ENCODE data around the gene ZNF648. TPM values are rescaled to one million over a fixed set of nuclear protein-coding genes. Genes with fewer than 3 reads are reported as not detected.

Gene ZNF648
- total RNA-seq, 2 donors from 2014 or later, result 1.8 TPM; not detected in 1

- intact Hi-C loops (cut with DNase I), result loop anchor here (5.0 to 10.0 kb wide), 4 partner anchors 48 to 698 kb away; partner anchors contain the start of gene NPL
- no peak for DNase-seq
- TF ChIP-seq POLR2A (IDR thresholded peaks at IDR 0.05) (no peak), CTCF (IDR thresholded peaks at IDR 0.05) (no peak)
- no peak overlapping the region for H3K27ac ChIP-seq
- no peaks in the 10 kb centered on the region for H3K36me3 ChIP-seq (replicated peaks in 1 of 2; ENCODE audit: insufficient read depth in 1 of 2, low read depth in 2 of 2)
- ATAC-seq, result no peak
- peaks cover 13% of the 10 kb centered on the region for H3K4me1 ChIP-seq
- H3K9me3 ChIP-seq, result no peaks in the 10 kb centered on the region
- H3K4me3 ChIP-seq, result no peak overlapping the region
- no peaks in the 10 kb centered on the region for H3K27me3 ChIP-seq
- 93 to 94% methylated on average over 7 of the region's 7 CpGs for WGBS, 2 donors
Measured at GRCh38 chr1:182086620-182087019, 25.1 kb upstream of the ZNF648 start.

- Histone ChIP-seq H3K27me3 (no peaks in the 10 kb centered on the region), H3K27ac (no peak overlapping the region), H3K36me3 (replicated peaks in 1 of 2; ENCODE audit: insufficient read depth in 1 of 2, low read depth in 2 of 2) (no peaks in the 10 kb centered on the region), H3K4me3 (no peak overlapping the region), H3K9me3 (no peaks in the 10 kb centered on the region), H3K4me1 (peaks cover 13% of the 10 kb centered on the region)
- 74 to 82% methylated on average over 7 to 8 of the region's 8 CpGs for WGBS, 2 donors
- intact Hi-C loops (cut with DNase I), result loop anchor here (5.0 to 10.0 kb wide), 4 partner anchors 49 to 699 kb away; partner anchors contain the start of gene NPL
- DNase-seq (no peak), ATAC-seq (no peak)
- TF ChIP-seq CTCF (IDR thresholded peaks at IDR 0.05) (no peak), POLR2A (IDR thresholded peaks at IDR 0.05) (no peak)
Measured at GRCh38 chr1:182086136-182086535, 24.6 kb upstream of the ZNF648 start.

- no peaks in the 10 kb centered on the region for H3K27me3 ChIP-seq
- intact Hi-C loops (cut with DNase I), result loop anchor here (5.0 to 10.0 kb wide), 4 partner anchors 49 to 699 kb away; partner anchors contain the start of gene NPL
Measured at GRCh38 chr1:182085726-182086125, 24.2 kb upstream of the ZNF648 start.

GRCh38 chr1:182084487-182085316 is 23.2 kb upstream of the ZNF648 start:
- Histone ChIP-seq H3K4me3 (no peak overlapping the region), H3K36me3 (replicated peaks in 1 of 2; ENCODE audit: insufficient read depth in 1 of 2, low read depth in 2 of 2) (no peaks in the 10 kb centered on the region), H3K27ac (peak overlapping the region in 2 of 4 donors; percentile 35 to 49), H3K27me3 (no peaks in the 10 kb centered on the region), H3K4me1 (peaks cover 13% of the 10 kb centered on the region), H3K9me3 (no peaks in the 10 kb centered on the region)
- ATAC-seq (peak; percentile 94), DNase-seq (peak; percentile 89 to 94 (median 90))
- TF ChIP-seq POLR2A (IDR thresholded peaks at IDR 0.05) (no peak), CTCF (IDR thresholded peaks at IDR 0.05) (peak; percentile 75 to 97 (median 95))
- intact Hi-C loops (cut with DNase I), result loop anchor here (5.0 to 10.0 kb wide), 4 partner anchors 50 to 700 kb away; partner anchors contain the start of gene NPL
- WGBS, 2 donors, result 5 to 9% methylated on average over 7 to 8 of the region's 8 CpGs

More at GRCh38 chr1:182085726-182086125, 24.2 kb upstream of the ZNF648 start:
- TF ChIP-seq CTCF (IDR thresholded peaks at IDR 0.05) (no peak), POLR2A (IDR thresholded peaks at IDR 0.05) (no peak)
- Histone ChIP-seq H3K27ac (no peak overlapping the region), H3K9me3 (no peaks in the 10 kb centered on the region), H3K4me3 (no peak overlapping the region), H3K4me1 (peaks cover 13% of the 10 kb centered on the region), H3K36me3 (replicated peaks in 1 of 2; ENCODE audit: insufficient read depth in 1 of 2, low read depth in 2 of 2) (no peaks in the 10 kb centered on the region)
- no peak for ATAC-seq
- WGBS, 2 donors, result 82 to 91% methylated on average over 6 of the region's 6 CpGs
- no peak for DNase-seq
